GM08714 (cell line): ENCODE data around the gene TNFRSF25.

Experiments used
- H3K4me3 ChIP-seq: fragments of 200-500 bp; sonication (Bioruptor generic); 2 replicates; pipeline ENCODE4 v1.5.1; 2014; ENCODE audit warnings: mild to moderate bottlenecking, low read length, inconsistent platforms
- ZNF274 ChIP-seq: IDR thresholded peaks from 2 replicates; pipeline ENCODE4 v1.6.1; 2012; ENCODE audit warnings: mild to moderate bottlenecking, low read depth, low read length

Gene TNFRSF25

DNA sequence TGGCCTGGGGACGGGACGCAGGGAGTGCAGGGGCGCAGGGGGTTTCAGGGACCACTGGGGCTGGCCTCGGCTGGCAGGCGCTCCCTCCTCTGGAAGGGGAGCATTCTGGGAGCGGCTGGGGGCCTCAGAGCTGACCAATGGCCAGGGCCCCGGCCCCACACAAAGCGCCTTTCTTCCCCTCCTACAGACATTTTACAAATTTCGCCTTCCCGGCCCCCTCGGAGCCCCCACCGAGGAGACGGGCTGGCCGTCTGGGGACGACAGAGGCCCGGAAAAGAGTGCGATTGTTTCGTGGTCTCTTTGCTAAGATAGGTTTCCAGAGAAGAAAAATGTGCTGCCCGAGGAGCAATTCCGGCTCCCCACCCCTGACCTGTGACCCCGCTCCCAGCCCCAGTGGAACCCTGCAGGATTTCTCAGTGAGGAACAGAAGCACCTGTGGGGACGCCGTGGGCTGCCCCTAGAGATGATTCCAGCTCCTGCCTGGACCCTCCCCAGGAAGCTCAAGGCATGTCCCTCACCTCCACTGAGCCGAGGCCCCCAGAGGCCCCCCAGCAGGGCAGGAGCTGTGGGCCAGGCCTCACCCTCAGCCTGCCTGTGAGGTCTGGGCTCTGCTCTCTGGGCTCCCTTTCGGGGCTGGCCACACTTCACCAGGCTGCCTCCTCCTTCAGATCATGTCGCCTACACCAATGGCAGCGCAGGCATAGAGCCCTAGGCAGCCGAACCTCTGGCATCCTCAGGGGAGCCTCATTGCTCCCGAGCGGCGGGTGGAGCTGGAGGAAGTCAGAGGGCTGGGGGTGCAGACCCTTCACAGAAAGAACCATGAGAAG is 40.5 kb upstream of the TNFRSF25 start:
- H3K4me3 ChIP-seq = no peak overlapping the region
- no peak for TF ChIP-seq ZNF274

- no peak for TF ChIP-seq ZNF274
Observed at GRCh38 chr1:6505367-6506209, 39.6 kb upstream of the TNFRSF25 start.

DNA sequence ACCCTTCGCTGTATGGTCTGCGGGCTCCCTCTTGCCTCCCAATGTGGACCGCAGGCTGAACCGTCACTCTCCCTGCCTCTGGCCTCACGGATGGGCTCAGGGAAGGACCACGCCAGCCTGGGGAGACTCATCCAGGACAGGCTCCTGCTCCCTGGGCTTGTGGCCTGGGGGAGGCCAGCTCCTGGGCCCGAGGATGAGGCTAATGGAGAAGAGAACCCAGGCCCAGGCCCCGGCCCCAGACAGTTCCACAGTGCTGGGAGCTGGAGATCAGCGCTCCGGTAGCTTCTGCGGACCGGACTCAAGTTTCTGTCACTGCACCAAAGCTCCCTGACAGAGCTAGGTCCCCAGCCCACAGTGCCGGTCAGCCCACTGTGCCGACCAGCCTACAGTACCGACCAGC is 38.9 kb upstream of the TNFRSF25 start:
- H3K4me3 ChIP-seq = no peak overlapping the region
- no peak for TF ChIP-seq ZNF274

More at GRCh38 chr1:6505367-6506209, 39.6 kb upstream of the TNFRSF25 start:
- H3K4me3 ChIP-seq = no peak overlapping the region

GRCh38 chr1:6503884-6504602 is 38.1 kb upstream of the TNFRSF25 start:
- no peak overlapping the region for H3K4me3 ChIP-seq
- TF ChIP-seq ZNF274 = no peak

DNA sequence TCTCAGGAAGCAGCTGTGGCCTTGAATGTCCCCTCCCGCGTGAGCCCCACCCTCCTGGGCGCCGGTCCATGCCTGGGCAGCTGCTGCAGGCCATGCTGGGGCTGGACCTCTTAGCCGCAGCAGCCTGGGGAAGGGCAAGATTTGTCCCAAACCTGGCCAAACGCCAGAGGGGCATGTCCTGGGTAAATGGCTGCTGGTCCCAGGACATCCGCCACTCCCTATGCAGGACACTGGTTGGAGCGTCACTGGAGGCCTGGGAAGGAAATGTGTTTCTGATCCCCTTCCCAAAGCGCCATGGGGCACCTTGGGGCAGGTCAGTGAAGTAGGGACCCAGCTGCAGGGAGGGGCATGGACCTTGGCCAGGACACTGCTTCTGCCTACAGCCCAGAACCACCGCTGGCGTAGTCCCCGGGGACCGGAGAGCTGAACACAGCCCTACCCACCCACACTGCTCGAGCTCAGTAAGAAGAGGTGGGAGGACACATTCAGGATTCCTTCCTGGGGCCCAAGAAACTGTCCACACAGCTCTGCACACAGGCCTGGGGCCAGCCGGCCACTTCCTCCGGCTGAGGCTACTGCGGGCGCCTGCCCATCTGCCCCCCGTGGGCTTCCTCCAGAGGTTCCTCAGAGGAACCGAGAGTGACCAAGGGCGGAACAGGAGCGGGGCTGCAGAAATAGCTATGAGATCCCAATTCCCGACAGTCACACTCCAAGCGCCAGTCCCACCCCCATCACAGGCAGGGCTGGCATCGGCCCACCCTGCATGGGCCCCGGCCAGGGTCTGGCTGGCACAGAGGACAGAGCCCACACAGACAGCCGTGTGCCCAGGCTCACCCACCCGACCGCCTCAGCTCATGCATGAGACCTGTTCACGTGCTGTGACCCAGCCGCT is 36.3 kb upstream of the TNFRSF25 start:
- TF ChIP-seq ZNF274 = no peak
- no peak overlapping the region for H3K4me3 ChIP-seq

GRCh38 chr1:6501279-6501813 is 35.4 kb upstream of the TNFRSF25 start:
- no peak overlapping the region for H3K4me3 ChIP-seq
- TF ChIP-seq ZNF274 = no peak

GRCh38 chr1:6500544-6501278 is 34.7 kb upstream of the TNFRSF25 start:
- H3K4me3 ChIP-seq = no peak overlapping the region
- TF ChIP-seq ZNF274 = no peak

GRCh38 chr1:6499296-6499695 is 33.3 kb upstream of the TNFRSF25 start:
- TF ChIP-seq ZNF274 = no peak
- no peak overlapping the region for H3K4me3 ChIP-seq

- no peak for TF ChIP-seq ZNF274
- H3K4me3 ChIP-seq = no peak overlapping the region
Observed at GRCh38 chr1:6498576-6499111, 32.7 kb upstream of the TNFRSF25 start.

DNA sequence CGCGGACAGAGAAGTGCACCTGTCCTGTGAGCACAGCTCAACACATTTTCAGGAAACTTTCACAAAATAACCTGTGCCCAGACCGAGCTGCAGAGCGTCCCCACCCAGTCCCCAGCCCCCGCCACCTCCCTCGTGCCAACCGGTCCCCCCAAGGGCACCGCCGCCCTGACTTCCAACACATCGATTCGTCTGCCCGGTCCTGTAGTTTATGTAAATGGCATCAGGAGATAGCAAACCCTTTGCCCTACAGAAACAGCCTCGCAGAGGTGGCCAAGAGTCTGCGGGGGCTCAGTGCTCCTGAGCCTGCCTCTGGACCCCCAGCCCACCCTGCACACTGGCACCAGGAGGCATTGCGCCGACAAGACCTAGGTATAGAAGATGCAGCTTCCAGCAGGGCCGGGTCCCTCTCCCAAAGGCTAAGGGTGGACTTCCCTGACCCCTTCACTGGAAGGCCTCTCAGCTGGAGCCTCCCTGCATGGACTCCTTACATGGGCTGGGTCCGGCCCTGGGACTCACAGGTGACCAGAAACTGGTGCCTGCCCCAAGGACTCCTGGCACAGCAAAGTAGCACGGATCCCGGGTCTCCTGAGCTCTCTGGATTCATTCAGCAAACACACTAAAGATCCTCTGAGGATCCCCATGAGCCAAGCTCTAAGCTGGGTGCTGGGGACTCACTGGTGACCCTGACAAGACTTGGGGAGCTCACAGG is 32.0 kb upstream of the TNFRSF25 start:
- H3K4me3 ChIP-seq = peak overlapping the region; percentile 47; the same call in 1 of the 2 replicates
- no peak for TF ChIP-seq ZNF274

- TF ChIP-seq ZNF274 = no peak
- H3K4me3 ChIP-seq = peak overlapping the region; percentile 47; the same call in 1 of the 2 replicates
Observed at GRCh38 chr1:6497215-6497866, 31.4 kb upstream of the TNFRSF25 start.
